K562 (cell line): ENCODE results near the gene SACS.

Experiments
- DACH1 ChIP-seq: fragments of 450-650 bp; IDR thresholded peaks from 2 replicates; pipeline ENCODE4 v1.6.1; 2018; ENCODE audit not compliant: partially characterized antibody
- E2F3 ChIP-seq: fragments of 250-450 bp; sonication (Bioruptor Pico); IDR thresholded peaks from 2 replicates; pipeline ENCODE4 v1.4.0; 2020; ENCODE audit warnings: mild to moderate bottlenecking
- GATAD2A ChIP-seq: fragments of 450-650 bp; IDR thresholded peaks from 2 replicates; pipeline ENCODE4 v1.6.1; 2017
- JUND ChIP-seq, 2 experiments: IDR thresholded peaks; 2 replicates in 1 of 2; 3 replicates in 1 of 2; pipeline ENCODE4 v1.6.1; 2011; ENCODE audit warnings: borderline replicate concordance in 2 of 2, low read depth in 2 of 2, low read length in 2 of 2, improper control_type of control experiment in 1 of 2, missing biosample characterization in 1 of 2, missing genetic modification characterization in 1 of 2, missing genetic modification reagents in 1 of 2
- POLR2A ChIP-seq: fragments of 450-650 bp; conservative IDR thresholded peaks from 2 replicates; pipeline ENCODE4 v1.6.1; 2016
- POLR2AphosphoS5 ChIP-seq: IDR thresholded peaks from 2 replicates; pipeline ENCODE4 v1.6.1; 2011; ENCODE audit warnings: mild to moderate bottlenecking, low read depth, low read length, moderate library complexity; ENCODE audit not compliant: control insufficient read depth, insufficient read depth
- RNF219 ChIP-seq: fragments of 250-450 bp; sonication (Bioruptor Pico); IDR thresholded peaks from 2 replicates; pipeline ENCODE4 v1.5.0; 2022; ENCODE audit warnings: mild to moderate bottlenecking
- SIN3B ChIP-seq: fragments of 450-650 bp; IDR thresholded peaks from 2 replicates; pipeline ENCODE4 v1.6.1; 2017; ENCODE audit warnings: low read depth, mild to moderate bottlenecking, moderate library complexity
- SUPT5H ChIP-seq: fragments of 450-650 bp; IDR thresholded peaks from 2 replicates; pipeline ENCODE4 v1.6.1; 2016

DNA sequence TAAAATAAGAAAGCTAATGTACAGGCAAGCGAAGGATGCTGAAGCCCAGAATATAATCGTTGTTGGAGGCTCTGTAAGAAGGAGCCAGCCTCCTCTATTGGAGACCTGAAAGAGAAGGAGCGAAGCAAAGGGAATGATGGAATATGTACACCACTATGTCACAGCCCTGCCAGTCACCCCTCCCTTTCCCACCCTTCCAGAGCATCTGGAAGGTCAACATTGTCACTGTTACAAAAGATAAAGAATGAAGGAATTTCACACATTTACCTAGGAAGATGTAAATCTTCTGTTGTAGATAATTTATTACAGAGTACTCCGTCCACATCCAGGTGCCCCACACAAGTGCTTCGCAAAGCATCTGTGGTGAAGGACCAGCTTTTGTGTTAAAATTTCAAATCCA lies 39.7 kb upstream of the SACS start:
- TF ChIP-seq RNF219 (CRISPR knock-in tag) (no peak), POLR2AphosphoS5 (no peak), SIN3B (no peak), E2F3 (CRISPR knock-in tag) (no peak), GATAD2A (no peak), POLR2A (no peak), DACH1 (no peak), SUPT5H (no peak), JUND (IDR thresholded peaks at IDR 0.05; ENCODE audit: borderline replicate concordance, low read depth, low read length) (no peak), JUND (tag; IDR thresholded peaks at IDR 0.05; ENCODE audit: borderline replicate concordance, low read depth, low read length) (no peak)
